GM15510 (cell line): ENCODE results near the gene ACTL9.

Experiments used
- POLR2A ChIP-seq: IDR thresholded peaks from 3 replicates; pipeline ENCODE4 v1.6.1; 2011; ENCODE audit warnings: borderline replicate concordance; ENCODE audit not compliant: insufficient read length; ENCODE audit errors: extremely low read depth

Gene ACTL9, protein sequence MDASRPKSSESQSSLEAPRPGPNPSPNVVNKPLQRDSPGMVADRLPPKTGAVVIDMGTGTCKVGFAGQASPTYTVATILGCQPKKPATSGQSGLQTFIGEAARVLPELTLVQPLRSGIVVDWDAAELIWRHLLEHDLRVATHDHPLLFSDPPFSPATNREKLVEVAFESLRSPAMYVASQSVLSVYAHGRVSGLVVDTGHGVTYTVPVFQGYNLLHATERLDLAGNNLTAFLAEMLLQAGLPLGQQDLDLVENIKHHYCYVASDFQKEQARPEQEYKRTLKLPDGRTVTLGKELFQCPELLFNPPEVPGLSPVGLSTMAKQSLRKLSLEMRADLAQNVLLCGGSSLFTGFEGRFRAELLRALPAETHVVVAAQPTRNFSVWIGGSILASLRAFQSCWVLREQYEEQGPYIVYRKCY

DNA sequence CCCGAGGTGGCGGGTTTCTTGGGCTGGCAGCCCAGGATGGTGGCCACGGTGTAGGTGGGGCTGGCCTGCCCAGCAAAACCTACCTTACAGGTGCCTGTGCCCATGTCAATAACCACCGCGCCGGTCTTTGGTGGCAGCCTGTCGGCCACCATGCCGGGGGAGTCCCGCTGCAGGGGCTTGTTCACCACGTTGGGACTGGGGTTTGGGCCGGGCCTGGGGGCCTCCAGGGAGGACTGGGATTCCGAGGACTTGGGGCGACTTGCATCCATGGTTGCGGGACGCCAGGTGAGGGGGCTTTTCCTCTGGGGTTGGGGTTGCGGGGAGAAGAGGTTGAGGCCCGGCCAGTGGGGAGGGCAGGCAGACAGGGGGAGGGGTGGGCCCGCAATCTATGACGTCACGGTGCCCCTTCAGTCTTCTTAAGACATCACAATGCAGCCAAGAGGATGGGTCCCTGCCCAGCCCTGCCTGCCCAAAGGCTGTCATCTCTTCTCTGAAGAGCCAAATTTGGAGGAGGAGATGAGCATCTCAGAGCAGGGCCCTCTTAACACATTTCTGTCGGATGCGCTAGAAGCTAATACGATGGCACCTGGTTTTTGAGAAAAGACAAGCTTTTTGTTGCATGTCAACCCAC, at the start of gene ACTL9:
Gene ACTL9 (minus strand): TSS at position 363 of the 631 bp plus-strand sequence. CDS start 94 bp downstream, at position 269.
- TF ChIP-seq POLR2A, result no peak

DNA sequence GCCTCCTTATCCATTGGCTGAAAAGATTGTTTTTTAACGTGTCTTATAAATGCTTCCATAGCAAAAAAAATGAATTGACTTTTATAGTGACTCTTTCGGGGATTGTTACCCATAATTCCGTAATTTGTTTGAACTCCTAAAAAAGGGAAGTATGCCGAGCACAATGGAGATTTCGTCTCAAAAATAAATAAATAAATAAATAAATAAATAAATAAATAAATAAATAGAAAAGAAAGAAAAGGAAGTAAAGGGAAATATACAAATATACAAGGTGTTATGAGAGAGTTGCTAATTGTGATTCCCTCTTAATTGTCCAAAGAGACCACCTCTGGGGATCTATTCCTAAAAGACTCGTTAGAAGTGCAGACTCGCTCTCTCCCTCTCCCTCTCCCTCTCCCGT, 39.8 kb upstream of the ACTL9 start:
- TF ChIP-seq POLR2A, result no peak

DNA sequence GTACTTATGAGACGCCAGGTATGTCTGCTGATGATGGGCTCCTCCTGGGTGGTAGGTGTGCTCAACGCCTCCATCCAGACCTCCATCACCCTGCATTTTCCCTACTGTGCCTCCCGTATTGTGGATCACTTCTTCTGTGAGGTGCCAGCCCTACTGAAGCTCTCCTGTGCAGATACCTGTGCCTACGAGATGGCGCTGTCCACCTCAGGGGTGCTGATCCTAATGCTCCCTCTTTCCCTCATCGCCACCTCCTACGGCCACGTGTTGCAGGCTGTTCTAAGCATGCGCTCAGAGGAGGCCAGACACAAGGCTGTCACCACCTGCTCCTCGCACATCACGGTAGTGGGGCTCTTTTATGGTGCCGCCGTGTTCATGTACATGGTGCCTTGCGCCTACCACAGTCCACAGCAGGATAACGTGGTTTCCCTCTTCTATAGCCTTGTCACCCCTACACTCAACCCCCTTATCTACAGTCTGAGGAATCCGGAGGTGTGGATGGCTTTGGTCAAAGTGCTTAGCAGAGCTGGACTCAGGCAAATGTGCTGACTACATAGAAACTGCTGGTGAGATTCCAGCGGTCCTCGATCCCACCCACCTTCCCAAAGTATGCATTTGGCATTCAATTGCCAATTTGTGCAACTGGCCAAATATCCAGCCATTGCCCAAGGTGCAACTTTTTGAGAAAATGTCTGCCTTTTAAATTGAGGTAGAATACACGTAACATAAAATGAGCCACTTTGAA, 33.0 kb upstream of the ACTL9 start:
- TF ChIP-seq POLR2A, result no peak

DNA sequence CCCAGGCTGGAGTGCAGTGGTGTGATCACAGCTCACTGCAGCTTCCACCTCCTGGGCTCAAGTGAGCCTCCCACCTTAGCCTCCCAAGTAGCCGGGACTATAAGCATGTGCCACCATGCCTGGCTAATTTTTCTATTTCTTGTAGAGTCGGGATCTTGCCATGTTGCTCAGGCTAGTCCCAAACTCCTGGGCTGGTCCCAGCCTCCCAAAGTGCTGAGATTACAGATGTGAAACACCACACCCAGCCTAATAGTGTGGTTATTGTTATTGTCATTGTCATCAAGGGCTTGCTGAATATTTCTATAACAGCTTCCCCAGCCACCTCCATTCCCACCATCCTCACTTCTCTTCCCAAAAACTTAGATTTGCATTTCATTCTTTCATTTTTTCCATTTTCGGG, 25.7 kb upstream of the ACTL9 start:
- TF ChIP-seq POLR2A, result no peak

DNA sequence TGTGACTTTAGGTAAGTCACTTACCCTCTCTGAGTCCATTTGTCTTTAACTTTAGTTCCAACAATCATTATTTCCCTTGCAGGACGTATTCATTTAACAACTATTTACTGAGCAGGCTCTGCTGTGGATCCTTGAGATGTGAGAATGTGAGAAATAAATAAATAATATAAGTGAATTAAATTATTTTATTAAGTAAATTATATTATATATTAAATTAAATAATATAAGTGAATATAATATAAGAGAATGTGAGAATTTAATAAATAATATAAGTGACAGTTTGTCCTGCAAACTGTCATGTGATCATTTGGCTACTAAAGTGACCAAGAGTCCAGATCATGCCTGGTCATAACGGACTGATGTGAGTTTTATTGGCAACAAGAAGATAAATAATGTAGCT, 23.4 kb upstream of the ACTL9 start:
- no peak for TF ChIP-seq POLR2A

DNA sequence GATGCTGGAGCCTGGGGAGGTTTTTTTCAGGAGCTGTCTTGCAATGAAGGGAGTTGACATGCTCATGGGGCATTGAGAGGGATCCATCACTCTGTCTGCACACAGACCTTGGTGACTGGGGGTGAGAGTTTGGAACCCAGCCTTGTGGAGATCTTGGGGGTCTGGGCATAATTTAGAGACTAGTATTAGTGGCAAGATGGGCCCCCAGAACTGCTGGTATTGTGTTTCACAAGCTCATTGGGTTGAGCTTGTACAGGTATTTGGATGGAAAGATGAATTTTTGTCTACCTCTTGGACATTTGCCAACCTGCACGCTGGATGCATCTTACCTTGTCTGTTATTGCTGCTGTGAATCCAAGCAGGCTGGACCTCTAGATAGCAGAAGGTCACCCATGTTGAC, 22.7 kb upstream of the ACTL9 start, which contains the start of gene OR2Z1:
Gene OR2Z1 (plus strand): TSS at position 301 of the 400 bp plus-strand sequence. CDS start 9,395 bp downstream, outside the sequence.
- no peak for TF ChIP-seq POLR2A

DNA sequence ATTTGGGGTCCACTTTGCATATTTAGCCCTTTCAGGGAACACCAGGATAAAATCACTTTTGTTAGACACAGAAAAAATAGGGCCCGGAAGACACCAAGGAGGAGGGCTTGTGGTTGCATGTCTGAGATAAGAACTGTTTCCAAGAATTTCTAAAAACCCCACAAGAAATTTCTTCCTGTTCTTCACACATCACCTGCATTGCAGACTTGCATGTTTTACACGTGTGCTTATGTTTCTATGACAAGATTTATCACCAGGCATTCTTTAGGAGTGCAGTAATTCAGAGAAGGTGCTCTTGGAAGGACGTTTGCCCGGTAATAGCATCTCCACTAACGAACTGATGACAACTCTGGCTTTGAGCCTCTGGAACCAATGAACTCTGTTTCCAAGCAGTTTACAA, 7.1 kb upstream of the ACTL9 start:
- TF ChIP-seq POLR2A, result no peak

DNA sequence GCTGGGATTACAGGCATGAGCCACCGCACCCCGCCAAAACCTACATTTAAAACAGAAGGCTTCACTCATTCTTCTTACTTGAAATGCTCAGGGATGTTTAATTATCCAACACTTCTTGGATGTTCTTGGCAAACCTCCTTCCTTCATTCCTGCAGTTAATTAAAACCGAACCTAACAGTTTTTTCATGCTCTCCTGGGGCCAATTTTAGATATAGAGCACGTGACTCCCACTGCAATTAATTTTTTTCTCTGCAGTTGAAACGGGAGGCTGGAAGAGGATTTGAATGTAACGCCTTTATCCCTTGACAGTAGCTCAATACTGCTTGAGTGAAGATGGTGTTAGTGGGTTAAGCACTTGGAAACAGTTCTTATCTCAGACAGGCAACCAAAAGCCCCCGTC, 4.6 kb upstream of the ACTL9 start:
- no peak for TF ChIP-seq POLR2A

DNA sequence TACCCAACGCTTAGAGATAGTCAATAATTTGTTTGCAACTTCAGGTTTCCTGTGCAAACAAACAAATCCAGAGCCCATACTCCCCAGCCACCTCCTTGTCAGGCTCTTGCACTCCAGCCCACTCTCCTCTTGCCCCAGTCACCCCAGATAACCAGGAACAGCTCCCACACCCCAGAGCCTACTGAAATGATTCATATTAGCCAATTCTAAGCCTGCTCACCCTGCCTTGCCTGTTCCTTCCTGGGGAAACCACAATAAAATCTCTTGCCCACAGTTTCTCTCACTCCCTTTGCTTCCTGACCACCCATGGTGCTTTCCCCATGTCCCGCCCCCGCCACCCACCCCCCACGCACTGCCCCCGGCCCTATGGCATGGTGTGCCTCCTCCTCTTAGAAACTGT, 3.8 kb upstream of the ACTL9 start:
- TF ChIP-seq POLR2A, result no peak

DNA sequence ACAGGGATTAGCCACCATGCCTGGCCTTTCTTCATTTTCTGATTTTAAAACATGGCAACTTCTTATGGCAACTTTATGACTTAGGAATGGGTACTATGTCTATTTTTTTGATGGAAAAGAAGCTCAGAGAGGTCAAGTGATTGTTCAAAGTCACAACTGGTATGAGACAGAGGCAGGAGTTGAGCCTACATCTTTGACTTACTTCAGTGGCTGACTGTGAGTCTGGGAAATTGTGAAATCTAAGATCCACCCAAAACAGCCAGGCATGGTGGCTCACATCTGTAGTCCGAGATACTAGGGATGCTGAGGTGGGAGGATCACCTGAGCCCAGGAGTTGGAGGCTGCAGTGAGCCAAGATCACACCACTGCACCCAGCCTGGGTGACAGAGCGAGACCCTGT, 2.4 kb upstream of the ACTL9 start:
- TF ChIP-seq POLR2A, result no peak

DNA sequence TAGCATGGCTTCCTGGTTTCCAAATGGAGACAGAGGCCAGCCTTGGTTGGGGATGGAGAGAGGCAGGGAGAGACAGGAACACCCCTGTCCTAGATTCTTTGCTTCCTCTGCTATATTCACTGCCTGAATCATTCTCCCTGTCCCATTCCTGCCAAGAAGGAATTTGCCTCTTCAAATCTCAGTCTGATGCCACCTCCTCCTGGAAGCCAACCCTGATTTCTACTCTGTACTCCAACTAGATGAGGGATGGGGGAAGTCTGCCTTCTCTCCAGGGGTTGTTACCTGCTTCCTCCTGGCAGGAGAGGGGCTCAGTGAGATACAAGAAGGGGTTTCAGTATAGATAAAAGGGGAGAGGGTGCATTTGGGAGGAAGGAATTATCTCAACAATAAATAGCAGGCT, 1.3 kb upstream of the ACTL9 start:
- no peak for TF ChIP-seq POLR2A

DNA sequence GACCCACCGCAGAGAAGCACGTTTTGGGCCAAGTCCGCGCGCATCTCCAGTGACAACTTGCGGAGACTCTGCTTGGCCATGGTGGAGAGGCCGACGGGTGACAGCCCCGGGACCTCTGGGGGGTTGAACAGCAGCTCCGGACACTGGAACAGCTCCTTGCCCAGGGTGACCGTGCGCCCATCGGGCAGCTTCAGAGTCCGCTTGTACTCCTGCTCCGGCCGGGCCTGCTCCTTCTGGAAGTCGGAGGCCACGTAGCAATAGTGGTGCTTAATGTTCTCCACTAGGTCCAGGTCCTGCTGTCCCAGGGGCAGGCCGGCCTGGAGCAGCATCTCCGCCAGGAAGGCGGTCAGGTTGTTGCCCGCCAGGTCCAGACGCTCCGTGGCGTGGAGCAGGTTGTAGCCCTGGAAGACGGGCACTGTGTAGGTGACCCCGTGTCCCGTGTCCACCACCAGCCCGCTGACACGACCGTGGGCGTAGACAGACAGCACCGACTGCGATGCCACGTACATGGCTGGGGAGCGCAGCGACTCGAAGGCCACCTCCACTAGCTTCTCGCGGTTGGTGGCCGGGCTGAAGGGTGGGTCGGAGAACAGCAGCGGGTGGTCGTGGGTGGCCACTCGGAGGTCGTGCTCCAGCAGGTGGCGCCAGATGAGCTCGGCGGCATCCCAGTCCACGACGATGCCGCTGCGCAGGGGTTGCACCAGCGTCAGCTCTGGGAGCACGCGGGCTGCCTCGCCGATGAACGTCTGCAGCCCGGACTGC, 743 bp downstream of the ACTL9 start:
- no peak for TF ChIP-seq POLR2A

DNA sequence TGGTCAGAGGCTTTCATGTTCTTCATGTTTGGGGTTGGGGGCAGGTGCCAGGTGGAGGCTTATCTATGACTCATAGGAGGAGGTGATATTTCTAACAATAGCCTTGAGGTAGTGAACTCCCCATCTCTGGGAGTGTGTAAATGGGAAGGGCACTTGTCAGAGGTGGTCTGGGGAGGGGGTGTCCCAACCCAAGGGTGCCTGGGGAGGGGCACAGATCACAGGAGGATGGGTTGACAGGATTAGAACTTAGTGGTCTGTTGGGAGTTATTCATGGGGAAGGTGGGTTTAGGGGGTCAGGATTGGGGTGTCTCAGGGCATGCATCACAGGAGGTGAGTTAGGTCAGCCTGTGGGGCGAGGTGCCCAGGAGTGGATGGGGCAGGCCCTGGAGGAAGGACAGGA, 1.6 kb downstream of the ACTL9 start:
- TF ChIP-seq POLR2A, result no peak

DNA sequence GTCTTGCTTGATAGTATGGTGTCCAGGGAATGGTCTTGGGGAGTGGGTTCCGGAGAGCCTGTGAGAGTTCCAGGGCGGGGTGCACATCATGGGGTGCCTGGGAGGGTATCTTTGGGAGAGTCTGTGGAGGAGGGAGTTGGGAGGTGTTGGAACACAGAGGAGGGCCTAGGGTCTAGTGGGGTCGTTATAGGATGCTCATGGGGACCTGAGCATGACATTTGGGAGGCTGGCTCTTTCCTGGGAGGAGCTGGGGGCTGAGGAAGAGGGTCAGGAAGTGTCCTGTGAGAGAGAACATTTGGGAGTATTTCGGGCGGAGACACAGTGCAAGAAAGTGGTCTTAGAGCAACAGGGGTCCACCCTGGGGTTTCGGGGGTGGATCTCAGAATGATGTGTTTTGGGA, 2.7 kb downstream of the ACTL9 start:
- no peak for TF ChIP-seq POLR2A

DNA sequence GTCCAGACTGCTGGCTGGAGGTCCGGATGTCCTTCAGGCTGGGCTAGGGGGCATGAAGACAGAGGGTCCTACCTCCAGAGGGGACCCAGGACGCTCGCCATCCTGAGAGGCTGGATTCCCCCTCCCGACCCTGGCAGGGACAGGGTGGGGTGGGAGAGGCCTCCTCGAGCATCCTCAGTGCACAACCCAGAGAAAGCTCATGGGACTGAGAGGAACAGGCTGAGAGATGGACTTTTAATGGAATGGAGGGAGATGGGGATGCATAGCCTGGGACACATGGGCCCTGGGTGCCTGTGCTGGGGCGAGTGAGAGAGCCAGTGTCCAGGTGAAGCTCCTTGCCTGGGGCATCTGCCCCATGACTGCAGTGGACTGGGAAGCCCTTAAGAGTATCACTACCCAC, 3.1 kb downstream of the ACTL9 start:
- no peak for TF ChIP-seq POLR2A

DNA sequence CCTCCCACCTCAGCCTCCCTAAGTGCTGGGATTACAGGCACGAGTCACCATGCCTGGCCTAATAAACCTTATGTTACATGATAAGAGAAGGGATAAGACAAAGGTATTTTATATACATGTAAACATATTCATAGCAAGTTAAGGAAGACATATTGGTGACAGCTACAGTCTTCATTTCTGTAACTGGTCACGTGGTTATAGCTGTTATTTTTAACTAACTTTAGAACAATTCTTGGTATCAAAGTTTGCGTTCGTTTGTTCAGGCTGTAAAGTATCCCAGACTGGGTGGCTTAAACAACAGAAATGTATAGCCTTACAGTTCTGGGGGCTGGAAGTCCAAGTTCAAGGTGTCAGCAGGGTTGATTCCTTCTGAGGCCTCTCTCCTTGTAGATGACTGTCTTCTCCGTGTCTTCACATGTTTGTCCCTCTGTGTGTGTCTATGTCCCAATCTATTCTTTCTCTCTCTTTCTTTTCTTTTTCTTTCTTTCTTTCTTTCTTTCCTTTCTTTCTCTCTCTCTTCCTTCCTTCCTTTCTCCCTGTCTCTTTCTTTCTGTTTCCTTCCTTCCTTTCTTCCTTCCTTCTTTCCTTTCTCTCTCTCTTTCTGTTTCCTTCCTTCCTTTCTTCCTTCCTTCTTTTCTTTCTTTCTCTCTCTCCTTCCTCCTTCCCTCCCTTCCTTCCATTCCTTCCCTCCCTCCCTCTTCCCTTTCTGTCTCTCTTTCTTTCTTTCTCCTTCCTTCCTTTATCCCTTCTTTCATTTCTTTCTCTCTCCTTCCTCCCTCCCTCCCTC, 7.6 kb downstream of the ACTL9 start:
- TF ChIP-seq POLR2A, result no peak
